H9 (cell line): ENCODE results near the gene ASPSCR1. TPM values are rescaled to one million over a fixed set of nuclear protein-coding genes. Genes with fewer than 3 reads are reported as not detected.

ENCODE experiments used
- DNase-seq: peaks from one replicate; pipeline ENCODE4 v3.0.0-alpha.2; 2017
- H2AFZ ChIP-seq: one replicate; pipeline ENCODE4 v1.6.1; 2013; ENCODE audit warnings: mild to moderate bottlenecking, low read length, control low read depth, moderate library complexity
- H2AK5ac ChIP-seq: 2 replicates; pipeline ENCODE4 v1.6.1; 2013; ENCODE audit warnings: low read length, control low read depth, mixed read lengths; ENCODE audit not compliant: insufficient read length
- H2BK120ac ChIP-seq: one replicate; pipeline ENCODE4 v1.6.1; 2013; ENCODE audit warnings: low read depth, mild to moderate bottlenecking, low read length, control low read depth, inconsistent platforms; ENCODE audit not compliant: poor library complexity, severe bottlenecking
- H2BK12ac ChIP-seq: 2 replicates; pipeline ENCODE4 v1.6.1; 2013; ENCODE audit warnings: low read length, control low read depth, mixed read lengths, low read depth; ENCODE audit not compliant: insufficient read length
- H2BK15ac ChIP-seq: 2 replicates; pipeline ENCODE4 v1.6.1; 2013; ENCODE audit warnings: low read depth, low read length, control low read depth
- H2BK20ac ChIP-seq: one replicate; pipeline ENCODE4 v1.6.1; 2013; ENCODE audit warnings: low read depth, mild to moderate bottlenecking, low read length, control low read depth, inconsistent platforms; ENCODE audit not compliant: poor library complexity, severe bottlenecking
- H2BK5ac ChIP-seq: 2 replicates; pipeline ENCODE4 v1.6.1; 2013; ENCODE audit warnings: low read length, control low read depth, mixed read lengths; ENCODE audit not compliant: insufficient read length
- H3K14ac ChIP-seq: 2 replicates; pipeline ENCODE4 v1.6.1; 2013; ENCODE audit warnings: low read length, control low read depth; ENCODE audit not compliant: insufficient read depth
- H3K18ac ChIP-seq: 2 replicates; pipeline ENCODE4 v1.6.1; 2013; ENCODE audit warnings: low read depth, mild to moderate bottlenecking, mixed read lengths, low read length, control low read depth; ENCODE audit not compliant: insufficient read length
- H3K23ac ChIP-seq: 2 replicates; pipeline ENCODE4 v1.6.1; 2013; ENCODE audit warnings: low read length, control low read depth, mixed read lengths, low read depth; ENCODE audit not compliant: insufficient read length
- H3K23me2 ChIP-seq: 2 replicates; pipeline ENCODE4 v1.6.1; 2013; ENCODE audit warnings: low read depth, mild to moderate bottlenecking, mixed read lengths, low read length, control low read depth; ENCODE audit not compliant: insufficient read length, poor library complexity, severe bottlenecking
- H3K27ac ChIP-seq: 2 replicates; pipeline ENCODE4 v1.5.1; 2013; ENCODE audit warnings: low read length, control low read depth, mixed read lengths, low read depth; ENCODE audit not compliant: insufficient read length
- H3K27me3 ChIP-seq: 2 replicates; pipeline ENCODE4 v1.6.1; 2013; ENCODE audit warnings: low read length, control low read depth, inconsistent platforms; ENCODE audit not compliant: insufficient read depth
- H3K4ac ChIP-seq: 2 replicates; pipeline ENCODE4 v1.6.1; 2013; ENCODE audit warnings: low read depth, mild to moderate bottlenecking, control low read depth, inconsistent platforms, low read length, moderate library complexity
- H3K4me1 ChIP-seq: 2 replicates; pipeline ENCODE4 v1.6.1; 2013; ENCODE audit warnings: low read length, control low read depth, inconsistent platforms; ENCODE audit not compliant: insufficient read depth
- H3K4me2 ChIP-seq: 2 replicates; pipeline ENCODE4 v1.6.1; 2013; ENCODE audit warnings: low read length, control low read depth, mixed read lengths; ENCODE audit not compliant: insufficient read length, insufficient read depth
- H3K56ac ChIP-seq: 2 replicates; pipeline ENCODE4 v1.6.1; 2013; ENCODE audit warnings: low read depth, mild to moderate bottlenecking, mixed read lengths, low read length, control low read depth; ENCODE audit not compliant: insufficient read length
- H3K79me1 ChIP-seq: 2 replicates; pipeline ENCODE4 v1.6.1; 2013; ENCODE audit warnings: low read depth, mild to moderate bottlenecking, moderate library complexity, low read length, control low read depth, inconsistent platforms; ENCODE audit not compliant: insufficient read depth, poor library complexity, severe bottlenecking
- H3K79me2 ChIP-seq: 2 replicates; pipeline ENCODE4 v1.6.1; 2013; ENCODE audit warnings: low read length, control low read depth, inconsistent platforms; ENCODE audit not compliant: insufficient read depth
- H3K9ac ChIP-seq: 2 replicates; pipeline ENCODE4 v1.6.1; 2013; ENCODE audit warnings: low read length, control low read depth, mixed read lengths; ENCODE audit not compliant: insufficient read length; ENCODE audit errors: extremely low read depth
- H3K9me3 ChIP-seq: one replicate; pipeline ENCODE4 v1.6.1; 2013; ENCODE audit warnings: low read depth, low read length, inconsistent platforms; ENCODE audit not compliant: control insufficient read depth
- H3T11ph ChIP-seq: one replicate; pipeline ENCODE4 v1.6.1; 2013; ENCODE audit warnings: mild to moderate bottlenecking, low read length, control low read depth, inconsistent platforms
- H4K20me1 ChIP-seq: one replicate; pipeline ENCODE4 v1.6.1; 2013; ENCODE audit not compliant: control insufficient read depth, insufficient read length, insufficient read depth
- H4K5ac ChIP-seq: 2 replicates; pipeline ENCODE4 v1.6.1; 2013; ENCODE audit warnings: low read depth, mild to moderate bottlenecking, mixed read lengths, low read length, control low read depth; ENCODE audit not compliant: insufficient read length
- H4K8ac ChIP-seq: replicated peaks from 2 replicates; pipeline ENCODE4 v1.6.1; 2013; ENCODE audit warnings: low read length, control low read depth, mixed read lengths, low read depth; ENCODE audit not compliant: insufficient read length
- H4K91ac ChIP-seq: 2 replicates; pipeline ENCODE4 v1.6.1; 2013; ENCODE audit warnings: low read depth, mild to moderate bottlenecking, moderate library complexity, mixed read lengths, low read length, control low read depth; ENCODE audit not compliant: insufficient read length
- H3K27ac Mint-ChIP-seq, 3 experiments: 2 replicates in 2 of 3; 3 replicates in 1 of 3; pipeline ENCODE4 v1.8.0; 2020 to 2021; ENCODE audit warnings: mixed read lengths in 3 of 3, mild to moderate bottlenecking in 1 of 3, moderate library complexity in 1 of 3
- H3K27me3 Mint-ChIP-seq: 2 replicates; pipeline ENCODE4 v1.8.0; 2021; ENCODE audit warnings: low read depth, mild to moderate bottlenecking, moderate library complexity, mixed read lengths
- H3K36me3 Mint-ChIP-seq, 3 experiments: 2 replicates in 2 of 3; 3 replicates in 1 of 3; pipeline ENCODE4 v1.8.0; 2020 to 2021; ENCODE audit warnings: low read depth in 3 of 3, mixed read lengths in 3 of 3; ENCODE audit not compliant: insufficient read depth in 1 of 3
- H3K4me1 Mint-ChIP-seq, 2 experiments: 2 replicates each; pipeline ENCODE4 v1.8.0; 2020; ENCODE audit warnings: mixed read lengths in 2 of 2
- H3K4me3 Mint-ChIP-seq, 2 experiments: 2 replicates in 1 of 2; 3 replicates in 1 of 2; pipeline ENCODE4 v1.8.0; 2020 to 2021; ENCODE audit warnings: mild to moderate bottlenecking in 2 of 2, mixed read lengths in 2 of 2, moderate library complexity in 1 of 2
- H3K9me3 Mint-ChIP-seq, 2 experiments: 2 replicates in 1 of 2; 3 replicates in 1 of 2; pipeline ENCODE4 v1.8.0; 2020; ENCODE audit warnings: mild to moderate bottlenecking in 2 of 2, mixed read lengths in 2 of 2, moderate library complexity in 1 of 2
- WGBS: extraction: QIAGEN DNeasy Blood & Tissue Kit; methylation state at CpG from one replicate; pipeline ENCODE4 v1.1.7; 2013; ENCODE audit warnings: missing lambda C conversion rate, low lambda C conversion rate, mixed read lengths; ENCODE audit not compliant: insufficient read length; ENCODE audit errors: extremely low coverage; 5-methylcytosine and 5-hydroxymethylcytosine counted together
- total RNA-seq: library from RNA; stranded (reverse); gene quantifications from 2 replicates; pipeline ENCODE4 v1.2.1, GENCODE V29; 2021
- TF ChIP-seq, protein P1 (sequence below): fragments of 200-600 bp; sonication (generic); conservative IDR thresholded peaks from 3 replicates; pipeline ENCODE4 v1.8.0; 2021; ENCODE audit warnings: antibody characterized with exemption, mild to moderate bottlenecking

The ASPSCR1 gene
- total RNA-seq, 1 experiment from 2014 or later, result 50.9 TPM

- Histone ChIP-seq H4K20me1 (peaks cover 3% of the 10 kb centered on the region), H2BK20ac (no peak overlapping the region), H4K5ac (no peak overlapping the region), H3T11ph (no peak overlapping the region), H2BK120ac (no peak overlapping the region), H3K56ac (no peak overlapping the region), H3K27ac (no peak overlapping the region), H4K91ac (no peak overlapping the region), H3K23ac (no peak overlapping the region), H3K18ac (no peak overlapping the region), H3K79me1 (peaks cover 2% of the 10 kb centered on the region), H4K8ac (no peak overlapping the region), H2AK5ac (no peak overlapping the region), H3K14ac (no peak overlapping the region), H2BK12ac (no peak overlapping the region), H2BK15ac (no peak overlapping the region), H3K9me3 (no peaks in the 10 kb centered on the region), H3K23me2 (no peaks in the 10 kb centered on the region), H3K4me2 (peak overlapping the region; percentile 5), H2AFZ (no peak overlapping the region), H3K79me2 (no peaks in the 10 kb centered on the region), H2BK5ac (no peak overlapping the region), H3K4me1 (no peaks in the 10 kb centered on the region), H3K4ac (no peak overlapping the region), H3K27me3 (no peaks in the 10 kb centered on the region), H3K9ac (no peak overlapping the region)
- H3K27ac Mint-ChIP-seq, result peak overlapping the region in 1 of 3 experiments; percentile 64; a peak in 1 of 7 replicates
- H3K4me3 Mint-ChIP-seq, result peak overlapping the region; percentile 78 to 86
- peaks cover 0 to 13% of the 10 kb centered on the region in 2 experiments; a peak in 2 of 4 replicates for H3K4me1 Mint-ChIP-seq
- DNase-seq, result no peak
- no CpG with 5 or more reads among the region's 79 CpGs for WGBS
- no peaks in the 10 kb centered on the region for H3K9me3 Mint-ChIP-seq
- TF ChIP-seq, protein P1, sequence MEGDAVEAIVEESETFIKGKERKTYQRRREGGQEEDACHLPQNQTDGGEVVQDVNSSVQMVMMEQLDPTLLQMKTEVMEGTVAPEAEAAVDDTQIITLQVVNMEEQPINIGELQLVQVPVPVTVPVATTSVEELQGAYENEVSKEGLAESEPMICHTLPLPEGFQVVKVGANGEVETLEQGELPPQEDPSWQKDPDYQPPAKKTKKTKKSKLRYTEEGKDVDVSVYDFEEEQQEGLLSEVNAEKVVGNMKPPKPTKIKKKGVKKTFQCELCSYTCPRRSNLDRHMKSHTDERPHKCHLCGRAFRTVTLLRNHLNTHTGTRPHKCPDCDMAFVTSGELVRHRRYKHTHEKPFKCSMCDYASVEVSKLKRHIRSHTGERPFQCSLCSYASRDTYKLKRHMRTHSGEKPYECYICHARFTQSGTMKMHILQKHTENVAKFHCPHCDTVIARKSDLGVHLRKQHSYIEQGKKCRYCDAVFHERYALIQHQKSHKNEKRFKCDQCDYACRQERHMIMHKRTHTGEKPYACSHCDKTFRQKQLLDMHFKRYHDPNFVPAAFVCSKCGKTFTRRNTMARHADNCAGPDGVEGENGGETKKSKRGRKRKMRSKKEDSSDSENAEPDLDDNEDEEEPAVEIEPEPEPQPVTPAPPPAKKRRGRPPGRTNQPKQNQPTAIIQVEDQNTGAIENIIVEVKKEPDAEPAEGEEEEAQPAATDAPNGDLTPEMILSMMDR, result no peak
- no peaks in the 10 kb centered on the region; the same call in 1 of the 2 replicates for H3K27me3 Mint-ChIP-seq
- peaks cover 10 to 43% (median 38%) of the 10 kb centered on the region in 3 experiments; a peak in 6 of 7 replicates for H3K36me3 Mint-ChIP-seq
Measured at GRCh38 chr17:82050761-82051641, 73.6 kb downstream of the ASPSCR1 start.
